Measurements from ENCODE around the gene BRD3.

GRCh38 chr9:134063088-134063570 is 4.7 kb downstream of the BRD3 start:
- TF ChIP-seq CHD2 (IDR thresholded peaks at IDR 0.05; ENCODE audit: low read length) = no peak
- no peak for TF ChIP-seq RNF2 (IDR thresholded peaks at IDR 0.05; ENCODE audit: borderline replicate concordance, low read depth, low read length, missing control alignments, poor library complexity, severe bottlenecking)
